Stimulated activated naive B cell treated with anti-CD40 and anti-IgM and Interleukin-4, amounts not matched to agents 10 μg/mL and 1 μg/mL and 100 μg/mL, for 72 hours (primary cell): ENCODE data around the gene CTU1.
"Not testable (repeated sequence)": the region's sequence is repeated elsewhere in the genome, so short reads cannot be mapped to it uniquely, and the experiment has no call there.

Experiments used
- ATAC-seq, 2 donors: fragments of 150-1000 bp; cut with Tn5 transposase; replicated peaks; 2 replicates each; pipeline ENCODE4 v1.10.0; 2021; ENCODE audit warnings: moderate library complexity in 1 of 2
- DNase-seq: peaks from one replicate; pipeline ENCODE4 v3.0.0; 2021
- H3K27ac Mint-ChIP-seq: one replicate; pipeline ENCODE4 v1.8.0; 2022; ENCODE audit warnings: mild to moderate bottlenecking, mixed read lengths
- H3K27me3 Mint-ChIP-seq, 2 donors: one replicate each; pipeline ENCODE4 v1.8.0; 2022; ENCODE audit warnings: mixed read lengths in 2 of 2
- H3K36me3 Mint-ChIP-seq, 2 donors: one replicate each; pipeline ENCODE4 v1.8.0; 2022; ENCODE audit warnings: mixed read lengths in 2 of 2, mild to moderate bottlenecking in 1 of 2
- H3K4me1 Mint-ChIP-seq, 2 donors: one replicate each; pipeline ENCODE4 v1.8.0; 2022; ENCODE audit warnings: mixed read lengths in 2 of 2, mild to moderate bottlenecking in 1 of 2
- H3K4me3 Mint-ChIP-seq, 2 donors: one replicate each; pipeline ENCODE4 v1.8.0; 2022; ENCODE audit warnings: mild to moderate bottlenecking in 2 of 2, mixed read lengths in 2 of 2, moderate library complexity in 1 of 2
- H3K9me3 Mint-ChIP-seq, 2 donors: one replicate each; pipeline ENCODE4 v1.8.0; 2022; ENCODE audit warnings: mixed read lengths in 2 of 2, mild to moderate bottlenecking in 1 of 2

CTU1 gene

GRCh38 chr19:51108066-51108804 is at the start of gene CTU1:
TSS of gene CTU1 (minus strand) at chr19:51108409. CDS start at chr19:51104569, 3,840 bp downstream.
- Mint-ChIP-seq H3K9me3 (no peaks in the 10 kb centered on the region), H3K27me3 (no peaks in the 10 kb centered on the region), H3K27ac (peak within 1 kb of the TSS; percentile 97), H3K4me1 (peaks cover 21 to 44% of the 10 kb centered on the region in 2 donors), H3K36me3 (peaks cover 25 to 29% of the 10 kb centered on the region in 2 donors), H3K4me3 (peak within 1 kb of the TSS; percentile 91 to 97)
- DNase-seq (peak; percentile 98), ATAC-seq (peak; percentile 97)

- no peak for DNase-seq
- no peak overlapping the region for H3K27ac Mint-ChIP-seq
- ATAC-seq: peak in 1 of 2 donors; percentile 44
Observed at GRCh38 chr19:51157265-51157664, 49.1 kb upstream of the CTU1 start.

GRCh38 chr19:51156710-51157109 is 48.5 kb upstream of the CTU1 start:
- H3K27me3 Mint-ChIP-seq: peaks cover 35 to 45% of the 10 kb centered on the region in 2 donors
- H3K27ac Mint-ChIP-seq: no peak overlapping the region
- H3K36me3 Mint-ChIP-seq: no peaks in the 10 kb centered on the region
- DNase-seq (no peak), ATAC-seq (no peak)
- peaks cover 0 to 2% of the 10 kb centered on the region in 2 donors for H3K9me3 Mint-ChIP-seq
- H3K4me1 Mint-ChIP-seq: peaks cover 4 to 6% of the 10 kb centered on the region in 2 donors
- no peak overlapping the region for H3K4me3 Mint-ChIP-seq

More at GRCh38 chr19:51157265-51157664, 49.1 kb upstream of the CTU1 start:
- Mint-ChIP-seq H3K27me3 (peaks cover 35 to 43% of the 10 kb centered on the region in 2 donors), H3K36me3 (no peaks in the 10 kb centered on the region), H3K4me1 (peaks cover 4 to 6% of the 10 kb centered on the region in 2 donors), H3K4me3 (no peak overlapping the region), H3K9me3 (peaks cover 0 to 2% of the 10 kb centered on the region in 2 donors)

GRCh38 chr19:51150627-51151026 is 42.4 kb upstream of the CTU1 start:
- Mint-ChIP-seq H3K4me3 (no peak overlapping the region), H3K4me1 (peaks cover 0 to 13% of the 10 kb centered on the region in 2 donors)

GRCh38 chr19:51148580-51148979 is 40.4 kb upstream of the CTU1 start:
- peaks cover 39 to 44% of the 10 kb centered on the region in 2 donors for H3K27me3 Mint-ChIP-seq
- H3K4me3 Mint-ChIP-seq: no peak overlapping the region
- DNase-seq (no peak), ATAC-seq (peak; percentile 31 to 33)
- H3K4me1 Mint-ChIP-seq: peaks cover 0 to 13% of the 10 kb centered on the region in 2 donors
- peaks cover 2 to 4% of the 10 kb centered on the region in 2 donors for H3K9me3 Mint-ChIP-seq
- H3K36me3 Mint-ChIP-seq: no peaks in the 10 kb centered on the region
- no peak overlapping the region for H3K27ac Mint-ChIP-seq

More at GRCh38 chr19:51150627-51151026, 42.4 kb upstream of the CTU1 start:
- no peak for ATAC-seq
- Mint-ChIP-seq H3K9me3 (peaks cover 2 to 4% of the 10 kb centered on the region in 2 donors), H3K27ac (no peak overlapping the region), H3K36me3 (no peaks in the 10 kb centered on the region), H3K27me3 (peaks cover 38 to 39% of the 10 kb centered on the region in 2 donors)
- DNase-seq: no peak

GRCh38 chr19:51147663-51148062 is 39.5 kb upstream of the CTU1 start:
- Mint-ChIP-seq H3K4me3 (no peak overlapping the region), H3K27ac (no peak overlapping the region), H3K4me1 (peaks cover 0 to 13% of the 10 kb centered on the region in 2 donors), H3K36me3 (no peaks in the 10 kb centered on the region), H3K9me3 (peaks cover 2 to 4% of the 10 kb centered on the region in 2 donors), H3K27me3 (peaks cover 31 to 34% of the 10 kb centered on the region in 2 donors)
- ATAC-seq (no peak), DNase-seq (no peak)

- no peak for ATAC-seq
- Mint-ChIP-seq H3K36me3 (no peaks in the 10 kb centered on the region), H3K27ac (no peak overlapping the region)
Observed at GRCh38 chr19:51146751-51147150, 38.5 kb upstream of the CTU1 start.

GRCh38 chr19:51145916-51146493 is 37.8 kb upstream of the CTU1 start:
- peaks cover 4 to 13% of the 10 kb centered on the region in 2 donors for H3K4me1 Mint-ChIP-seq
- H3K36me3 Mint-ChIP-seq: no peaks in the 10 kb centered on the region
- no peak overlapping the region for H3K4me3 Mint-ChIP-seq
- no peak overlapping the region for H3K27ac Mint-ChIP-seq
- ATAC-seq: no peak
- DNase-seq: no peak
- H3K27me3 Mint-ChIP-seq: peaks cover 25 to 31% of the 10 kb centered on the region in 2 donors
- H3K9me3 Mint-ChIP-seq: peaks cover 2 to 4% of the 10 kb centered on the region in 2 donors

More at GRCh38 chr19:51146751-51147150, 38.5 kb upstream of the CTU1 start:
- peaks cover 2 to 4% of the 10 kb centered on the region in 2 donors for H3K9me3 Mint-ChIP-seq
- H3K27me3 Mint-ChIP-seq: peaks cover 25 to 30% of the 10 kb centered on the region in 2 donors
- no peak for DNase-seq
- H3K4me1 Mint-ChIP-seq: peaks cover 0 to 13% of the 10 kb centered on the region in 2 donors
- no peak overlapping the region for H3K4me3 Mint-ChIP-seq

GRCh38 chr19:51144482-51145045 is 36.4 kb upstream of the CTU1 start:
- Mint-ChIP-seq H3K27me3 (peaks cover 18 to 23% of the 10 kb centered on the region in 2 donors), H3K27ac (no peak overlapping the region), H3K4me1 (peaks cover 7 to 27% of the 10 kb centered on the region in 2 donors), H3K9me3 (no peaks in the 10 kb centered on the region), H3K4me3 (no peak overlapping the region), H3K36me3 (no peaks in the 10 kb centered on the region)
- no peak for ATAC-seq
- no peak for DNase-seq

GRCh38 chr19:51143486-51143885 is 35.3 kb upstream of the CTU1 start:
- Mint-ChIP-seq H3K4me1 (peaks cover 15 to 28% of the 10 kb centered on the region in 2 donors), H3K4me3 (no peak overlapping the region), H3K36me3 (no peaks in the 10 kb centered on the region), H3K27me3 (peaks cover 23% of the 10 kb centered on the region in 2 donors), H3K9me3 (no peaks in the 10 kb centered on the region), H3K27ac (no peak overlapping the region)
- DNase-seq: no peak
- no peak for ATAC-seq

- H3K4me3 Mint-ChIP-seq, H3K36me3 Mint-ChIP-seq, H3K9me3 Mint-ChIP-seq, H3K27ac Mint-ChIP-seq, ATAC-seq, DNase-seq: not testable (repeated sequence)
- Mint-ChIP-seq H3K27me3 (peaks cover 23 to 24% of the 10 kb centered on the region in 2 donors), H3K4me1 (peaks cover 15 to 27% of the 10 kb centered on the region in 2 donors)
Observed at GRCh38 chr19:51142809-51143475, 34.7 kb upstream of the CTU1 start.

GRCh38 chr19:51142119-51142518 is 33.9 kb upstream of the CTU1 start, which contains the start of gene SIGLEC7:
TSS of gene SIGLEC7 (plus strand) at chr19:51142301. CDS start at chr19:51142370, 69 bp downstream.
- H3K36me3 Mint-ChIP-seq: no peaks in the 10 kb centered on the region
- H3K27me3 Mint-ChIP-seq: peaks cover 27 to 32% of the 10 kb centered on the region in 2 donors
- ATAC-seq (no peak), DNase-seq (no peak)
- no peak within 1 kb of the TSS for H3K27ac Mint-ChIP-seq
- peaks cover 23 to 35% of the 10 kb centered on the region in 2 donors for H3K4me1 Mint-ChIP-seq
- H3K4me3 Mint-ChIP-seq: no peak within 1 kb of the TSS
- H3K9me3 Mint-ChIP-seq: no peaks in the 10 kb centered on the region

- H3K36me3 Mint-ChIP-seq: peaks cover 0 to 2% of the 10 kb centered on the region in 2 donors
- H3K4me3 Mint-ChIP-seq: no peak overlapping the region
- H3K9me3 Mint-ChIP-seq: no peaks in the 10 kb centered on the region
- ATAC-seq (no peak), DNase-seq (no peak)
- H3K27me3 Mint-ChIP-seq: peaks cover 31 to 32% of the 10 kb centered on the region in 2 donors
- H3K27ac Mint-ChIP-seq: no peak overlapping the region
- H3K4me1 Mint-ChIP-seq: peaks cover 26 to 45% of the 10 kb centered on the region in 2 donors
Observed at GRCh38 chr19:51141181-51141580, 33.0 kb upstream of the CTU1 start.

- Mint-ChIP-seq H3K4me1 (peaks cover 26 to 50% of the 10 kb centered on the region in 2 donors), H3K27ac (no peak overlapping the region), H3K4me3 (no peak overlapping the region), H3K36me3 (peaks cover under 1 to 2% of the 10 kb centered on the region in 2 donors), H3K27me3 (peaks cover 34 to 37% of the 10 kb centered on the region in 2 donors), H3K9me3 (peaks cover 0 to 2% of the 10 kb centered on the region in 2 donors)
- ATAC-seq (no peak), DNase-seq (no peak)
Observed at GRCh38 chr19:51140441-51140840, 32.2 kb upstream of the CTU1 start.
